Medulla oblongata (tissue), 1 donor: ENCODE data around the gene NFX1.
"Not testable (repeated sequence)": the region's sequence is repeated elsewhere in the genome, so short reads cannot be mapped to it uniquely, and the experiment has no call there.

Experiments
- DNase-seq: peaks from one replicate; pipeline ENCODE4 v3.0.0-alpha.2; 2015; ENCODE audit errors: extremely low spot score

Gene NFX1

DNA sequence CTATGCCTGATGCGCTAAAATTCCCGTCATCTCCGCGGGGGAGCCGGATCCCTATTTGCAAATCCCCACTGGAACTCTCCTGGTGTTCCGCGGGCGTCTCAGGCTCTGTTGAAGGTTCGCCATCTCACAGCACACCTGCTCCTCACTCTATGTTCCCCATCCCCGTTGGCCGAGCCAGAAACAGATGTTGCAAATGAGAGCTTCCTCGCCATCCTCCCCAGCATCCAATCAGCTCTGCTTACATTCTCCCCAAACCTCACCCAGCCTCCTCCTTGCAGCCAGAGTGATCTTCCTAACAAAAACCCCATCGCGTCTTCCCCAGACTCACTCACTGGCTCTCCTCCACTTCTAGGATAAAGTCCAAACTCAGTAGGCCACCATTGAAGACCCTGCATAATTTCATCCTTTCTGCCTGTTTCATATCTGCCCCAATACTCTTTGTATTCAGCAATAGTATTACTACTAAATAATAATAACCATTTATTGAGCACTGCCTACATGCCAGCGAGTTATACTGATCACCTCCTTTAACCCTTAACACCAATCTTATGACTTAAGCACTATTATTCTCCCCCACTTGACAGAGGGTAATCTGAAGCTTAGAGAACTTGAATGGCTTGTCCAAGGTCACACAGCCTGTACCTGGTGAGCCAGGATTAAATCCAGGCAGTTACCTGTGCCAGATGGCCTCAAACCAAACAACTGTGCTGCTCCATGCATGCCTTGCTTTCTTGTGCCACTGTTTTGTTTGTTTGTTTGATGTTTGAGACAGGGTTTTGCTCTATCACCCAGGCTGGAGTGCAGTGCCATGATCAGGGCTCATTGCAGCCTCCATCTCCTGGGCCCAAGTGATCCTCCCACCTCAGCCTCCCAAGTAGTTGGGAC, 98.0 kb downstream of the NFX1 start:
- DNase-seq, result no peak

- DNase-seq, result peak; percentile 75
Measured at GRCh38 chr9:33391111-33391771, 100.9 kb downstream of the NFX1 start.

GRCh38 chr9:33392591-33393021, 102.3 kb downstream of the NFX1 start:
- not testable (repeated sequence) for DNase-seq

DNA sequence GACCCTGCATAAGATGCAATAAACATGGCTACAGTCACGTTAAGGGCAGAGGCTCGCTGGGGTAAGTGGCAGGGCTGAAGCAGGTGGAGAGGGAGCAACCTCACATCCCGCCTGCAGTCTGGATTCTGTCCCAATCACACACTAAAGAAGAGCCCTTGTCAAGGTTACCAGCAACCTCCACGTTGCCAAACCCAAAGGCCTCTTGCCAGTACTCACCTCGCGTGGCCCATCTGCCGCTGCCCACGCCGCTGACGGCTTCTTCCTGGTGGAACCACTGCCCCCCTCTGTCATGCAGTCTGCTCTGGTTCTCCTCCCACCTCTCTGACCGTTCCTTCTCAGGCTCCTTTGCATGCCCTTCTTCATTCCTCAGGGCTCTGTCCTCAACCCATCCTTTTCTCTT, 103.3 kb downstream of the NFX1 start:
- DNase-seq, result no peak

DNA sequence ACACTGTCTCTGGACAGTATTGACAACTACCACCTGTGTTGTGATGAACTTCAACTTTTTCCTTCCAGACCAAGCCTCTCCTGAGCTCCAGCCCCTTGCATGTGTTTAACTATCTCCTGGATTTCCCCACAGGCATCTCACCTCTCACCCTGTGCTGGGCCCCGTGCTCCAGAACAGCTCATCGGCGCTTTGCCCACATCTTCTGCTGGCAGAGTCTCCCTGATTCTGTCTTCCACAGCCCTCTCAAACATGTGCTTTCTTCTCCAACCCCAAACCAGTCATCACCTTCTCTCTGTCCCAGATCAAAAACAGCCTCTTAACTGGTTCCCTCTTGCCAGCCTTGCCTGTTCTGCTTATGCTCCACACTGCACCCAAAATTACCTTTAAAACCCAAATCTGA, 103.7 kb downstream of the NFX1 start:
- DNase-seq, result not testable (repeated sequence)

- DNase-seq, result not testable (repeated sequence)
Measured at GRCh38 chr9:33395159-33395879, 105.0 kb downstream of the NFX1 start.

DNA sequence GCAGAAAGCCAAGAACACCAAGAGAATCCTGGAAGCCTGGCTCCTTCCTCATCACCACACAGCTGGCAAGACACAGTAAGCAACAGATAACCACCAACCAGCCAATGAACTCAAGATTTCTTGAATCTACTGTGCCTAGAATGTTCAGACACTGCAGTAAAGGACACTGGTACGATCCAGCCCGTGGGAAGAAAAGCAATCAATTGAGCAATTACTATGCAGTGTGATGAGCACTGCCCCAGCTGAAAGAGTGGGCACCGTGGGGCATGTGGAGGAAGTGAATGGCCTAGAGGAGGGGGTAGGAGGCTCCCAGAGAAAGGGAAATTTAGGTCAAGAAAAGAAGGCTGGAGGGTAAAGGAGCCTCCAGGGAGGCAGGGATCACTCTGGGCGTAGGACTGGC, 107.5 kb downstream of the NFX1 start:
- DNase-seq, result not testable (repeated sequence)

DNA sequence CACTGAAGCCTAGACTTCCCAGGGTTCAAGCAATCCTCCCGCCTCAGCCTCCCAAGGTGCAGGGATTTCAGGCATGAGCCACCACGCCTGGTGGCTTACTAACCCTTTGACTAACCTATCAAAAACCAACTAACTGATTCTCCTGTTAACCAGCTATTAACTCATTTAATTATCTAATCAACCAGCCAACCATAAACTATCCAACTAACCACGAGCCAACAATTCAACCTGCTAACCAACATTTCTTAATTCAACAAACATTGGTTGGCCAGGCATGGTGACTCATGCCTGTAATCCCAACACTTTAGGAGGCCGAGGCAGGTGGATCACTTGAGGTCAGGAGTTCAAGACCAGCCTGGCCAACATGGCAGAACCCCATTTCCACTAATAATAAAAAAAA, 108.7 kb downstream of the NFX1 start:
- not testable (repeated sequence) for DNase-seq

GRCh38 chr9:33401809-33402208, 111.5 kb downstream of the NFX1 start:
- not testable (repeated sequence) for DNase-seq

DNA sequence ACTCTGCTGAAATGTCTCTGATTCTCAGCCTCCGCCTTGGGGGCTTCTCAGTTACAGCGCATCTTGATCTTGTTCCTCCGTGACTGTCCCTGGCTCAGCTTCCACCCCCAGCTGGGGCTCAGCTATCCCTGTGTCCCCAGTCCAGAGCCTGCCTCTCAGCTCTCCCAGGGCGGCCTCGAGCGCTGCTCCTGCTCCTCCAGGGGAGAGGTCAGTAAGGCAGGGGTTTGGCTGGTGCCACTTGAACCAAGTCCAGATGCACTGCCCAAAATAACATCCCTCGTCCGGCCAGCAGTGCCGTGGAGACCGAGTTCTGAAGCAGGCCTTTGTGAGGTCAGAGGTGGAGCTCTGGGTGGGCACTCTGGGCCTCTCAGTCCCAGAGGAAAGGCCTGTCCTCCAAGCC, 112.1 kb downstream of the NFX1 start, which contains the start of gene AQP7:
AQP7 (minus strand) TSS at position 198 of the 400 bp plus-strand sequence. CDS start 1,306 bp downstream, outside the sequence.
- not testable (repeated sequence) for DNase-seq

DNA sequence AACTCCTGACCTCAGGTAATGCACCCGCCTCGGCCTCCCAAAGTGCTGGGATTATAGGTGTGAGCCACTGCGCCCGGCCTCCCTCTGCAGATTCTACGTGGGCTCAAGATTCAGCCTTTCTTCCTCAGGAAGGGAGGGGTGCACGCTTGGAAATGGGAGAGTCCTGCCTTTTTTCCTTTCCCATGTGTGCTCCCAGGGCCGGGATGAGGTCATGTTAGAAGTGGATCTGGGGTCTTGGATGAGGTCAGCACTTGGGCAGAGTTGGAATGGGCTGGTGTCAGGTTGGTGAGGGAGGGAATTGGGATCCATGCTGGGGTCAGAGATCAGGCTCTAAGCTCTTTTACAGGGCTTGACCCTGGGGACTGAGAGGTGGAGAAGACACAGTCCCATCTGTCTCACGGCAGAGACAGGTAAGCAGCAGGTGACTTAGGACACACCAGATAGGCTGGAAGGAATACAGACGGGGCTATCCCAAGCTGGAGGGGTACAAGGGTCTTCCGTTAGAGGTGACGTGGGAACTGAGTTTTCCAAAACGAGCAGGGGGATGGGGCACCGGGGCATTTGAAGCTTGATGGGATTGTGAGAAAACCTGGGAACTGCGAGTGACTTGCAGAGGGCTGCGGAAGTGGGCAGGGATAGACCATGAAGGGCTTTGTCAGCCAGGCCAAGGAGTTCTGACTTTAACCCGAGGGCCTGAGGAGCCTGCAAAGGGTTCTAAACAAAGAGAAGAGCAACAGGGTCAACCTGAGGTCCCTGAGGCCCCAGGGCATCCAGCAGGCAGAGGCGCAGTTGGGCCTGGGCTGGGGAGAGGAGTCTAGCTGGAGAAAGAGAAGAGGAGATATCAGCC, 113.8 kb downstream of the NFX1 start:
- DNase-seq, result no peak

DNA sequence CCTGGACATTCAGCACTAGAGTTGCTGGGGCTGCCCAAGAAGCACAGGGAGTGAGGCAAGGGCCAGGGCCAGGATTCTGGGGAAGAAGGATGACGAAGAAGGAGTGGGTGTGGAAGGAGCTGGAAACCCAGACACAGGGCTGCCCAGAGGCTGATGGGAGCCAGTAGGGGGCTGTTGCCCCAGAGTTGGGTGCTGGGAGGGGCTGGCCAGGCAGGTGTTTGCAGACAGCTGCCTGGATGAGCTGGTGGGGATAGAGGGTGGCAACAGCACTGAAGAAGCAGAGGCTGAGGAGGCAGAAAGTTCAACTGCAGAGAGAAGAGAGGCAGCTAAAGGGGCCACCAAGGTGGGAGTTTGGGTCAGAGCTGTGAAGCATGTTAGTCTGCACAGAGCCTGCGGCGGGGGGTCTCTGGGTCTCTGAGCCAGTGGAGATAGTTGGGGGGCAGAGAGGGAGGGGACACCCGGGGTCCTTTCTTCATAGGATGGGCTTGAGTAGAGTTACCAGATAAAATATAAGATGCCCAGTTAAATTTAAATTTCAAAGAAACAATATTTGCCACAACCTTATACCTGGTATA, 114.6 kb downstream of the NFX1 start:
- no peak for DNase-seq

- no peak for DNase-seq
Measured at GRCh38 chr9:33407061-33407460, 116.7 kb downstream of the NFX1 start.

DNA sequence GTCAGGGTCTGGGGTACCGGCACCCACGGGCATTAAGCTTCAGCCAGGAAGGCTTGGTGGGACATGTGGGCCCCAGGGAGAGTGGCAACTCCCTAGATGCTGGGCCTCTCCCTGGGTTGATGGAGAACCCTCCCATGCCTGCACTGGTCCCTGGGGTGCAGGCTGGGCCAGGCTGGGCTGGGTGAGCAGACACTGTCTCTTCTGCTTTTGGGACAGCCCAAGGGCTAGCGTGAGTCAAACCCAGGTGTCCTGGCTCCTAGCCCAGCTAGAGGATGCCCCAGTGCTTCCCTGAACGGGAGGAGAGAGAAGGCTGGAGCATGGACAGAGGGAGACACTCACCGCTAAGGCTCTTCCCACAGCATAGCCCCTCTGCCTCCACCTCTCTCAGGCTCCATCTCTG, 117.8 kb downstream of the NFX1 start:
- no peak for DNase-seq

GRCh38 chr9:33414268-33414667, 124.0 kb downstream of the NFX1 start:
- no peak for DNase-seq

DNA sequence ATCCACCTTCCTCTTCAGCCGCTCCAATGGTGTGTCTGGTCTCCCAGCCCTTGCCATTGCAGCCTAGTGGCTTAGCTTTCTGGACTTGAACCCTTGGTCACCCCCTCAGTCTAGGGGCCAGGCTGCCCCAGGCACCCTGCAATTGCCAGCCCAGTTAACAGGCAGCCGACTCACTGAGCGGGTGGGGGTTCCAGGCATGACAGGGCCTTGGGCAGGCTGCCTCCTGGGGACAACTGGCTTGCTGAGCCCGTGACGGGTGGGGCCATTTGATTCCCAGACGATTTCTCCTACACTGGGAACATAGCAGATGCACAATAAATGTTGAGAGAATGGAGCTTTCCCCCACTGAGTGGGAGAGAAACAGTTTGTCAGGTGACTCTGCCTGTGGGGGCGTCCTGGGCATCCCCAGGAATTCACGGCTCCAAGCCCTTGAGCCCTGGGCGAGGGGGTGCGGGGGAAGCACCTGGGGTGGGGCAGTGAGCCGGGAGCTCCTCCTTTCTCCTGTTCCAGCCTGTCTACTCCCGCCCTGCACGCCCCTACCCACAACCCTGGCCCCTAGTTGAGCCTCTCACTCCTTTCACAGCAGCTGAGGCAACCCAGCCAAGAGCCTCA, 124.7 kb downstream of the NFX1 start:
- DNase-seq, result no peak

DNA sequence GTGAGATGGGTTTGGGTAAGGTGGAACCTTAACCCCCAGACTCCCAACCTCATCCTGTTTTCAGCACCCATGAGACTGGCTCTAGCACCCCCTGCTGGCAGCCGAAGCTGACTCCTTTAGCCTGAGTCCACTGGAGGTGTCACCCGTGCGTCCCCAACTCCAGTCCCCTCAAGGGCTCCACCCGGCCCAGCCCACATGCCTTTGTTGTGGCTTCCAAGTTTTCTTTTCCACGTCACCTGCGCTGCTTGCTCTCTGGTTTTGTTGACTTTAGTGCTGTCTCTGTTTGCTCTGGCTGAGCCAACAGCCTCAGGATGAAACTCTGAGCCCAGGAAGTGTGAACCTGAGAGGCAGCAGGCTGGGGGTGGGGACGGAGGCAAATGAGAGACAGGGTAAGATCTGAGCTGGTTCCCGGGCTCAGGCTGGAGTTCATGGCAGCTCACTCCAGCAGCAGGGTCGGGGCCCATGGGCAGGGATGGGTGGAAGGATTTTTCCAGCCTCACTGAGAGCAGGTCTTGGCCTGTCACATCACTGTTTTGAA, 125.3 kb downstream of the NFX1 start:
- peak; percentile 50 for DNase-seq

- DNase-seq, result no peak
Measured at GRCh38 chr9:33416996-33417395, 126.7 kb downstream of the NFX1 start.

DNA sequence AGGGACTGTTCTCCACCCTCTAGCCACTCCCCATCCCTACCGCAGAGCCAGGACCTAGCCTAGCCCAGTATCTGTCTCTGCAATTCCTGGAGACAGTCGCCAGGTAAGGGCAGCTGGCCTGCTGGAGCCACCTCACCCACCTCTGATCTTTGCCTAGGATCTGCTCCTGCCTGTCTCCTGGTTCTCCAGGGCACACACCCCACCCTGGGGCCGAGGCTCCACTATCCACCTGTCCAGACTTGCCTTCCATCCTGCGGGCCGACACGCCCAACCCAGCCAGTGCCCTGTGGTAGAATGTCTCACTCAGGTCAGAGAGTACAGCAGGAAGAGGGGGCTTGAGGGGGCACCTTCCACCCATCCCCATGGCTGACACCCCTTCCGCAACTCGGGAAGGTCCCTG, 127.8 kb downstream of the NFX1 start:
- no peak for DNase-seq

DNA sequence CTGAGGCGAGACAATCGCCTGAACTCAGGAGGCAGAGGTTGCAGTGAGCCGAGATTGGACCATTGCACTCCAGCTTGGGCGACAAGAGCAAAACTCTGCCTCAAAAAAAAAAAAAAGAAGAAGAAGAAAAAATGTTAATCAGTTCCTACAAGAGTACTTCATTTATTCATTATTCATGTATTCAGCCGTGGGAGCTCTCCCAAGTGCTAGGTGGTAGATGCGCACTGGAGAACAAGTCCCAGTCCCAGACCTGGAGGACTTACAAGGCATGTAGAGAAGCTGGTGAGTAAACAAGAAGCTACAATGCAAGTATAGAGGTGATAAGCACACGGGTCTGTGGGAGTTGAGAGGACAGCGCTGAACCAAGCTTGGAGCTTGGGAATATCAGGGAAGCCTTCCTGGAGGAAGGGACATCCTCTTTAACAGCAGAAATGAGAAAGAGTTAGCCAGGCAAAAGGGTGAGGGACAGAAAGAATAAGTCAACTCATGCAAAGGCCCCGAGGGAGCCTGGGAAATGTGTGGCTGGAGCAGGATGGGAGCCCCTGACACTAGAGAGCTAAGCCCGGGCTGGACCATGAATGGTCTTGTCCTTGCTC, 129.5 kb downstream of the NFX1 start:
- no peak for DNase-seq
